Activated T-helper 1 cell treated with anti-CD3 and anti-CD28 coated beads, Interleukin-12 subunit alpha, Interleukin-12 subunit beta, Interleukin-2, Interleukin-4 antibody, amounts not matched to agents 30 ng/mL and 10 ng/mL and 1 ng/mL, durations not matched to agents 14 hours and 24 hours and 36 hours (primary cell): ENCODE measurements around the gene TRIM17. TPM values are rescaled to one million over a fixed set of nuclear protein-coding genes. Genes with fewer than 3 reads are reported as not detected.

Experiments
- DNase-seq: peaks from one replicate; pipeline ENCODE4 v3.0.0; 2021; ENCODE audit warnings: low spot score
- H3K27ac Mint-ChIP-seq: one replicate; pipeline ENCODE4 v1.8.0; 2021; ENCODE audit warnings: mild to moderate bottlenecking, mixed read lengths
- H3K27me3 Mint-ChIP-seq: one replicate; pipeline ENCODE4 v1.8.0; 2022; ENCODE audit warnings: mild to moderate bottlenecking, moderate library complexity, mixed read lengths; ENCODE audit not compliant: insufficient read depth
- H3K36me3 Mint-ChIP-seq: one replicate; pipeline ENCODE4 v1.8.0; 2021; ENCODE audit warnings: low read depth, mixed read lengths
- H3K4me1 Mint-ChIP-seq: one replicate; pipeline ENCODE4 v1.8.0; 2021; ENCODE audit warnings: low read depth, mixed read lengths
- H3K4me3 Mint-ChIP-seq: one replicate; pipeline ENCODE4 v1.8.0; 2021; ENCODE audit warnings: mild to moderate bottlenecking, moderate library complexity, mixed read lengths
- H3K9me3 Mint-ChIP-seq: one replicate; pipeline ENCODE4 v1.8.0; 2021; ENCODE audit warnings: mixed read lengths
- intact Hi-C: fragments of 100-400 bp; cut with micrococcal nuclease; formaldehyde crosslinking; loops from one replicate; pipeline ENCODE4 v1.15.1; 2024
- total RNA-seq: library from RNA; stranded (reverse); gene quantifications from 2 replicates; pipeline ENCODE4 v1.2.3, GENCODE V29; 2022

Gene TRIM17
- total RNA-seq, 1 donor from 2014 or later, result 1.7 TPM

DNA sequence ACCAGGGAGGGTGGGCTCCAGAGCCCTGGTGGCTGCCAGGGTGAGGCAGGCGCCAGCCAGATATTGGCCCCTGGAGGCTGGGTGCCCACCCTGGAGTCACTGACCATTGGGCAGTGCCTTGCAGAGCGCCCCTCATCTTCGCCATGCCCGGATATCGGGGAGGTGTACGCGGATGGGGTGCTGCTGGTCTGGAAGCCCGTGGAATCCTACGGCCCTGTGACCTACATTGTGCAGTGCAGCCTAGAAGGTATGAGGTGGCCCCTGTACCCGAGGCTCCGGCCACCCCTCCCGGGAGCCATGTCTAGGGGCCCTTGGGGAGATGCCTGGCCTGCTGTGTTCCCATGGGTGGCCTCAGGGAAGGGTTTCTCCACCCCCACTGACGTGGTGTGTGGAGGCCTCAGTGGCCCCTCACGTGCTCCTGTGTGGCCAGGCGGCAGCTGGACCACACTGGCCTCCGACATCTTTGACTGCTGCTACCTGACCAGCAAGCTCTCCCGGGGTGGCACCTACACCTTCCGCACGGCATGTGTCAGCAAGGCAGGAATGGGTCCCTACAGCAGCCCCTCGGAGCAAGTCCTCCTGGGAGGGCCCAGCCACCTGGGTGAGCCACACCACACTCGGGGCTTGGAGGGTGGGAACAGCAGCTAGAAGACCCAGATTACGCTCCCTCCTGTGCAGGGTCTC, 40.9 kb downstream of the TRIM17 start:
- Mint-ChIP-seq H3K36me3 (no peaks in the 10 kb centered on the region), H3K9me3 (no peaks in the 10 kb centered on the region), H3K27me3 (peaks cover 15% of the 10 kb centered on the region), H3K27ac (no peak overlapping the region), H3K4me1 (no peaks in the 10 kb centered on the region), H3K4me3 (no peak overlapping the region)
- intact Hi-C loops, result no loop called here
- no peak for DNase-seq

DNA sequence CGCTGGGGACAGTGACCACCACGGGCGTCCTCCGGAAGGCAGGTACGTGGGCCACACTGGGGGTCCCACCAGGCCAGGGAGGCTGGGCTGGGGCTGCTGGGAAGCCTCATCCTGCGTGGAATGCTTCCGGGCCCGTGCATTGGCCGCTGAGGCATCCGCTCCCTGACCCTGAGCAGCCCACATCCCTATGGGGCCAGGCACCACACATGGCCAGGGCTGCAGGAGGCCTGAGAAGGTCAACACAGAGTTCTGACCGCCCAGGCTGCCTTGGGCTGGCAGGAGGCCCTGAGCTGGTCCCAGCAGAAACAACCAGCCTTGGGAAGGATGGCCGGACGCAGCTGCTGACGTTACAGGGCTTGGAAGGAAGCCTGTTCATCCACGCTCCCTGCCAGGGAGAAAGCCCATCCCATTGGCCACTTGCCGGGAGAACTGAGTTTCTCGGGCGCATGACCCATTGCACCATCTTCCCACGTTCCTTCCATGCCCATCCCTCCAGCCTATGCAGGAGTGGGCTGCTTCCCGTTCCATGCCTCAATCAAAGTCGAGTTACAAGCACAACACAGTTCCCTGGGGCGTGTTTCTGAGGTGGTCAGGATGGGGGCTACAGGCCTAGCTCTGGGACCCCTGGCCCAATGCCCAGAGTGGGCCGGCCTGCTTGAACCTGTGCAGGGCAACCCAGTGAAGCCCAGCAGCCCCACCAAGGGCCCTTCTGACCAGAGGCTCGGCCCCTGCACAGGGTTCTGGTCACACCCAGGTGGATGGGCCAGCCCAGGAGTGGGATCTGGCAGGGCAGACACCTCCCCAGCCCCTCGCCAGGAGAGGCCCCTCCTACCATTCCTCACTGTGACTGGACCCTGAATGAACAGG, 41.7 kb downstream of the TRIM17 start:
- intact Hi-C loops, result no loop called here
- H3K9me3 Mint-ChIP-seq, result no peaks in the 10 kb centered on the region
- H3K4me3 Mint-ChIP-seq, result no peak overlapping the region

DNA sequence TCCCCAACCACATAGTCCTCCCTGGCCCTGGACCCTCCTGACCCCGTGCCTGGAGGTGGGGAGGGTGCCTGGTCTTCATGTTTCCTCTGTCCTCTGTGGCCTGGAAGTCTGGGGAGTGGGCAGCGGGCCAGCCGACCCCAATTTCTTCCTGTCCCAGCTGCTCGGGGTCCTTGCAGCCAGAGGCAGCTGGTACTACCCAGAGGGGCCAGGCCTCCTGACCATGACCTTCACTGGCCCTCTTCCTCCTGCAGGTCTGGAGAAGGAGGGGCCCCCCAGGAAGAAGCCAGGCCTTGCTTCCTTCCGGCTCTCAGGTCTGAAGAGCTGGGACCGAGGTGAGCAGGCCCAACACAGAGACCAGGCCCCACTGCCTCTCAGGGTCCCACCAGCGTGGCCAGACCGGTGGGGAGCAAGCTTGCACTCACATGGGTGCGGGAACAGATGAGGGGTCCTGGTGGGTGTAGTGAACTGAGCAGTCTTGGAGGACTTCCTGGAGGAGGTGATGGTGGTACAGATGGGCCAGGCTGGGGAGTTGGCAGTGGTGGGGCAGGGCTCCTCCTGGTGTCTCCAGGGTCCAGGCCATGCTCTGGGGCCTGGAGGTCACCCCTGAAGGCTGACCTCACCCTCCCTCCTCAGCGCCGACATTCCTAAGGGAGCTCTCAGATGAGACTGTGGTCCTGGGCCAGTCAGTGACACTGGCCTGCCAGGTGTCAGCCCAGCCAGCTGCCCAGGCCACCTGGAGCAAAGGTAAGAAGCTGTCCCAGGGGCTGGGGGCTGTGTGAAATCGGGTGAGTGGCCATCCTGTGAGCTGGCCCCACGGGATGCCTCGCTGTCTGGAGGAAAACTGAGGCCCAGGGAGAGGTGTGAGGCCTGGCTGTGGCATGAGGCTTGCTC, 42.7 kb downstream of the TRIM17 start:
- Mint-ChIP-seq H3K4me3 (no peak overlapping the region), H3K27me3 (peaks cover 2% of the 10 kb centered on the region), H3K4me1 (no peaks in the 10 kb centered on the region), H3K9me3 (no peaks in the 10 kb centered on the region), H3K27ac (no peak overlapping the region), H3K36me3 (no peaks in the 10 kb centered on the region)
- no peak for DNase-seq
- intact Hi-C loops, result no loop called here

More for the DNA sequence above, 41.7 kb downstream of the TRIM17 start:
- DNase-seq, result no peak
- Mint-ChIP-seq H3K27ac (no peak overlapping the region), H3K27me3 (peaks cover 11% of the 10 kb centered on the region), H3K36me3 (no peaks in the 10 kb centered on the region), H3K4me1 (no peaks in the 10 kb centered on the region)

- no peaks in the 10 kb centered on the region for H3K4me1 Mint-ChIP-seq
- intact Hi-C loops, result no loop called here
- H3K4me3 Mint-ChIP-seq, result no peak overlapping the region
- H3K9me3 Mint-ChIP-seq, result no peaks in the 10 kb centered on the region
- H3K36me3 Mint-ChIP-seq, result no peaks in the 10 kb centered on the region
- H3K27me3 Mint-ChIP-seq, result peaks cover 1% of the 10 kb centered on the region
- DNase-seq, result no peak
- no peak overlapping the region for H3K27ac Mint-ChIP-seq
These were observed 43.5 kb downstream of the TRIM17 start for GRCh38 chr1:228373004-228373680.

- intact Hi-C loops, result no loop called here
- Mint-ChIP-seq H3K4me3 (no peak overlapping the region), H3K36me3 (no peaks in the 10 kb centered on the region), H3K27ac (no peak overlapping the region), H3K27me3 (peaks cover under 1% of the 10 kb centered on the region), H3K4me1 (no peaks in the 10 kb centered on the region), H3K9me3 (no peaks in the 10 kb centered on the region)
- no peak for DNase-seq
These were observed 44.3 kb downstream of the TRIM17 start for GRCh38 chr1:228372183-228373003.

GRCh38 chr1:228371741-228372182, 44.9 kb downstream of the TRIM17 start:
- no peak for DNase-seq
- H3K27ac Mint-ChIP-seq, result no peak overlapping the region
- no peaks in the 10 kb centered on the region for H3K4me1 Mint-ChIP-seq
- no peak overlapping the region for H3K4me3 Mint-ChIP-seq
- H3K9me3 Mint-ChIP-seq, result no peaks in the 10 kb centered on the region
- H3K36me3 Mint-ChIP-seq, result no peaks in the 10 kb centered on the region
- H3K27me3 Mint-ChIP-seq, result no peaks in the 10 kb centered on the region
- intact Hi-C loops, result no loop called here

DNA sequence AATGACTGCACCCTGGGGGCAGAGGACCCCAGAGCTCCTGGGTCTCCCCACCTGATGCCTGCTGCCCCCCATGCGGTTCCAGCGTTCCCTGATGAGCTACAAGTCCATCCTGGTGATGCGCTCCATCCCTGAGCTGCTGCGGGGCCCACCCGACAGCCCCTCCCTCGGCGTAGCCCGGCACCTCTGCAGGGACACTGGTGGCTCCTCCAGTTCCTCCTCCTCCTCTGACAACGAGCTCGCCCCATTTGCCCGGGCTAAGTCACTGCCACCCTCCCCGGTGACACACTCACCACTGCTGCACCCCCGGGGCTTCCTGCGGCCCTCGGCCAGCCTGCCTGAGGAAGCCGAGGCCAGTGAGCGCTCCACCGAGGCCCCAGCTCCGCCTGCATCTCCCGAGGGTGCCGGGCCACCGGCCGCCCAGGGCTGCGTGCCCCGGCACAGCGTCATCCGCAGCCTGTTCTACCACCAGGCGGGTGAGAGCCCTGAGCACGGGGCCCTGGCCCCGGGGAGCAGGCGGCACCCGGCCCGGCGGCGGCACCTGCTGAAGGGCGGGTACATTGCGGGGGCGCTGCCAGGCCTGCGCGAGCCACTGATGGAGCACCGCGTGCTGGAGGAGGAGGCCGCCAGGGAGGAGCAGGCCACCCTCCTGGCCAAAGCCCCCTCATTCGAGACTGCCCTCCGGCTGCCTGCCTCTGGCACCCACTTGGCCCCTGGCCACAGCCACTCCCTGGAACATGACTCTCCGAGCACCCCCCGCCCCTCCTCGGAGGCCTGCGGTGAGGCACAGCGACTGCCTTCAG, 45.5 kb downstream of the TRIM17 start:
- H3K4me1 Mint-ChIP-seq, result no peaks in the 10 kb centered on the region
- intact Hi-C loops, result no loop called here
- H3K36me3 Mint-ChIP-seq, result no peaks in the 10 kb centered on the region
- H3K27ac Mint-ChIP-seq, result no peak overlapping the region
- no peak overlapping the region for H3K4me3 Mint-ChIP-seq
- DNase-seq, result no peak
- H3K9me3 Mint-ChIP-seq, result no peaks in the 10 kb centered on the region
- no peaks in the 10 kb centered on the region for H3K27me3 Mint-ChIP-seq

DNA sequence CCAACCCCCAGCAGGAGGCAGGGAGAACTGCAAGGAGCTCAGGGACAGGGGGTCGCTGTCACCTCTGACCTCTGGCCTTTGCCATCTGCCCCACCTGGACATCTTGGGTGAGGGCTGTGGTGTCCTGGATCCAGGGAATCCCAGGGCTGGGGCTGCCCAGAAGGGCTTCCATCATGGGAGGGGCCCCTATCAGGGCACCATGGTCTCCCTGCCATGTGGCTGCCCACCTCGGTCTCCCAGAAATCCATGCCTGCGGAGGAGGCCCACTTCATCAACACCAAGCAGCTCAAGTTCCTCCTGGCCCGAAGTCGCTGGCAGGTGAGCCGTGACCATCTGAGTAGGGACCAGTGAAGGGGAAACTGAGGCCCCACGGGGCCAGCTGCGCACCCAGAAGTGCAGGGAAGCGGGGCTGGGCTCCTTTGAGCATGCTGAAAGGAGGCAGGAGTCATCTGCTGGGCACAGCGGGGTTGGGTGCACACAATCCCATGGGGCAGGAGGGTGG, 46.2 kb downstream of the TRIM17 start:
- intact Hi-C loops, result no loop called here
- no peak for DNase-seq
- Mint-ChIP-seq H3K9me3 (no peaks in the 10 kb centered on the region), H3K4me3 (no peak overlapping the region), H3K36me3 (no peaks in the 10 kb centered on the region), H3K27me3 (no peaks in the 10 kb centered on the region), H3K27ac (no peak overlapping the region), H3K4me1 (no peaks in the 10 kb centered on the region)

DNA sequence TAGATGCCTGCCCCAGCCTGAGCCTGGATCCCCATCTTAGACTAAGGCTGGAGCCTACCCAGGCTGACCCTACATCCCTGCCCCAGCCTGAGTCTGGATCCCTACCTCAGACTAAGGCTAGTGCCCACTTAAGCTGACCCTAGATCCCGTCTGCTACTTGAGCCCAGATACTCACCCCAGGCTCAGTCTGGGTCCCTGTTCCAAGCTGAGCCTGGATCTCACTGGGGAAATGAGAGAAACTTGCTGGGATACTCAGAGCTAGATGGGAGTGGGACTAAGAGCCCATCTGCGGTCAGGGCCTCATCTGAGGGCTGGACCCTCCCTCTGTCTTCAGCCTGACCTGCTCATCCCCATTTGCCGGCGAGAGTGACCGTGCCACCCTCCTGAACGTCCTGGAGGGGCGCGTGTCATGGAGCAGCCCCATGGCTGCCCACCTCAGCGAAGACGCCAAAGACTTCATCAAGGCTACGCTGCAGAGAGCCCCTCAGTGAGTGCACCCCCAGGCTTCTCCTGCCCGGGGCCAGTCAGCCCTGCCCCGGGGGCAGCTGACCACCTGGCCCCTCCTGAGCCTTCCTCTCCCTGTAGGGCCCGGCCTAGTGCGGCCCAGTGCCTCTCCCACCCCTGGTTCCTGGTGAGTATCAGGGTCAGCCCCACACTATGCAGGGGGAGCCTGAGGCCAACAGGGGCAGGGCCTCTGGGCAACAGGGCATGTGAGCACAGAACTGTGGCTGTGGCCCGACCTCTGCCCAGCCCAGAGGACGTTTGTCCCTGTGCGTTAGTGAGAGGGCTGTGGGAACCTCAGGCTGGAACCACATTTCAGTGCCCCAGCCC, 46.8 kb downstream of the TRIM17 start:
- Mint-ChIP-seq H3K27ac (no peak overlapping the region), H3K9me3 (no peaks in the 10 kb centered on the region), H3K4me1 (no peaks in the 10 kb centered on the region), H3K4me3 (no peak overlapping the region), H3K36me3 (no peaks in the 10 kb centered on the region), H3K27me3 (no peaks in the 10 kb centered on the region)
- no peak for DNase-seq
- intact Hi-C loops, result no loop called here

DNA sequence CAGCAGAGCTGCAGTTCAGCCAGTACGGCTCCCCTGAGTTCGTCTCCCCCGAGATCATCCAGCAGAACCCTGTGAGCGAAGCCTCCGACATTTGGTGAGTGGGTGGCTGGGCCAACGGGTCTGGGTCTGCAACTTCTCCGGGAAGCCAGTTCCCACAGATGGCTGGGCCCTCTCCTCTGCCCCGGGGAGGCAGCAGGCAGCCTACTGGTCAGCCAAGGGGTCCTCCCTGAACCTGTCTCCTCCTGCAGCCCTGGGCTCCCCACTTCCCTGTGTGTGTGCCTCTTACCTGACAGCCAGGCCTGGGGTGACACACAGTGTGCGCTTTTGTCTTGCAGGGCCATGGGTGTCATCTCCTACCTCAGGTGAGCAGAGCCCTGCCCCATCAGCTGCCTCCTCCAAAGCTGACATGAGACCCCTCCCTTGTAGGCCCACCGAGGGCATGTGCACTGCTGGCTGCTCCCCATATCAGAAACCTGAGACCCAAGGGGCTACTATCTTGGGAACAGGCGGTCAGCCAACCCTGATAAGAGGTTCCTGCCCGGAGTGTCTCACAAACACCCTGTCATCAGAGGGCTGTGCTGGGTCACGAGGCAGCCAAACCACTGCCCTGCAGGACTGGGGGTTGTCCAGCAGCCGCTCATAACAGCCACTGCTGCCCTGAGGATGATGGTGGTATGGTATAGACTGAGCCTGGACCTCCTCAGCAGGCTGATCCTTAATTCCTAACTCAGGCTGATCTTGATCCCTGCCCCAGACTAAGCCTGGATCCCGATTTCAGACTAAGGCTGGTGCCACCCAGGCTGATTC, 47.7 kb downstream of the TRIM17 start:
- H3K4me3 Mint-ChIP-seq, result no peak overlapping the region
- H3K9me3 Mint-ChIP-seq, result no peaks in the 10 kb centered on the region
- intact Hi-C loops, result no loop called here
- H3K27me3 Mint-ChIP-seq, result no peaks in the 10 kb centered on the region
- H3K36me3 Mint-ChIP-seq, result no peaks in the 10 kb centered on the region
- H3K4me1 Mint-ChIP-seq, result no peaks in the 10 kb centered on the region
- DNase-seq, result no peak
- no peak overlapping the region for H3K27ac Mint-ChIP-seq
